HFF-Myc (cell line): ENCODE results near the gene LDLRAP1.

Experiments
- DNase-seq: peaks from one replicate; pipeline ENCODE4 v3.0.0-alpha.2; 2011; ENCODE audit warnings: low read depth; ENCODE audit errors: extremely low read depth
- H3K4me3 ChIP-seq: replicated peaks from 2 replicates; pipeline ENCODE4 v1.5.1; 2011; ENCODE audit warnings: low read depth, mild to moderate bottlenecking, control low read depth, low read length
- CTCF ChIP-seq: IDR thresholded peaks from 2 replicates; pipeline ENCODE4 v1.5.1; 2012; ENCODE audit warnings: mild to moderate bottlenecking, low read depth, low read length, control low read depth; ENCODE audit errors: missing control alignments

Gene LDLRAP1

GRCh38 chr1:25525361-25525688 lies 18.1 kb upstream of the LDLRAP1 start:
- TF ChIP-seq CTCF: no peak
- no peak overlapping the region for H3K4me3 ChIP-seq
- DNase-seq: no peak

DNA sequence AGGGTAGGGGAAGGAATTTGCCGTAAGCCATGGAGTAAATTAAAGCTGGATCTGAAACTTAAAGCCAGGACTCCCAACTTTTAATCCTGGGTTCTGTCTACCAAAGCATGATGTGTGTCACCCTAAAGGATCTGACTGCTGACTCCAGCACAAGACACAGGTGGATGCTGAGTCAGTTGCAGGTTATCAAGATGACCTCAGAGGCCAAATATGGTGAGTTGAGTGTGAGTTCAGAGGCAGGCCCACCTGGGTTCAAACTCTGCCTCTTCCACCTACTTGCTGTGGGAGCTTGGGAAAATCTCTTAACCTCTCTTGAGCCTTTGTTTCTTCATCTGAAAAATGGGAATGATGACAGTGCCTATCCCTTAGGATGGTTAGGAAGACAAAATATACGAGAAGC lies 16.7 kb upstream of the LDLRAP1 start:
- no peak for DNase-seq
- no peak for TF ChIP-seq CTCF
- no peak overlapping the region for H3K4me3 ChIP-seq

DNA sequence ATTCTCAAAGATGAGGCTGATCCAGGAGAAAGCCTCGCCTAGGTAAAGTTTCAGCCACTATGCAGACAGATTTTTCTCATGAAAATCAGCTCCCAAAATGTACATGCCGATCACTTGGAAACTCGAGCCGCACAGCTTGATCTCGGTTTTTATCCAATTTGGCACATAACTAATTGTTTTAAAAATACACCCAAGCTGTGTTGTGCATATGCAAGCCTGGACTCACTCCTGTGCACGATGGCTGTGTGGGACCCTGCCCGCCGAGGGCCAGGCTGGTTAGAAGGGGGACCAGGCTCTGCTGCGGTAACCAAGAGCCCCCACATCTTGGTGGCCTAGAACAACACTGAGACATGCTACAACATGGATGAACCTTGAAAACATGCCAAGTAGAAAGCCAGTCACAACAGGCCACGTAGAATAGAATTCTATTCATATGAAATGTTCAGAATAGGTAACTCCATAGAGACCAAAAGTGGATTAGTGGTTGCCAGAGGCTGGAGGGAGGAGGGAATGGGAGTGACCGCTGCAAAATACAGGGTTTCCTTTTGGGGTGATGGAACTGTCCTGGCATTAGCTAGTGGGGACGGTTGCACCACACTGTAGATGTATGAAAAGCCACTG lies 16.1 kb upstream of the LDLRAP1 start:
- H3K4me3 ChIP-seq: no peak overlapping the region
- no peak for TF ChIP-seq CTCF
- no peak for DNase-seq

DNA sequence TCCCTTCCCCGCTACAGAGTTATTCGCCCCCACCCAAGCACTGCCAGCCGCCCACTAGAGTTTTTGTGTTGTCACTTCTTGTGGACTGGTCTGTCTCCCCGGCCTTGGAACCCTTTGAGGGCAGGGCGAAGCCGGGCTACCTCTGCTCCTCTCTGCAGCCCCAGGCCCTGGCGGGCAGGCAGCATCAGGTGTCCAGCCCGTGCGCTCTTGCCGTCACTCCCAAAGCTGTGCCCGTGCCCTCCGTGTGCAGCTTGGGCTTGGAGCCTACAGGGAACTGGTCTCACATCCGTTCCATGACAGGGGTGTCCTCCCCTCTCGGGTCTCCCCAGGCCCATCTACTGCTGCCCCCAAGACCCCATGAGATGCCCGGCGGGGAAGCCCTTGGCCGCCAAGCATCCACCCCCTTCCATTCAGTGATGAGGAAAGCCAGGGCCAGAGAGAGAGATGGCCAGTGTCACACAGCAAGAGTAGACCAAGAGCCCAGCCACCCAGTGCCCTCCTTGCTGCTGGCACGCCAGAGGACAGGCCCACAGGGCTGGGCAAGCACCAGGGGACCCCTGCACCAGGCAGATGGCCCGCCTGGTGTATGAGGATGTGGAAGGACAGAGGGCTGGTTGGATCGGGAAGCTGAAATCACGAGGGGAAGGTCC lies 15.3 kb upstream of the LDLRAP1 start:
- no peak for DNase-seq
- H3K4me3 ChIP-seq: no peak overlapping the region
- TF ChIP-seq CTCF: no peak

- no peak for TF ChIP-seq CTCF
- DNase-seq: no peak
- H3K4me3 ChIP-seq: no peak overlapping the region
These were observed 14.4 kb upstream of the LDLRAP1 start for GRCh38 chr1:25528881-25529517.

- H3K4me3 ChIP-seq: no peak overlapping the region
- TF ChIP-seq CTCF: no peak
- DNase-seq: no peak
These were observed 13.8 kb upstream of the LDLRAP1 start for GRCh38 chr1:25529518-25530185.
